Measurements from ENCODE around the gene PTPRN2.

Gene PTPRN2

DNA sequence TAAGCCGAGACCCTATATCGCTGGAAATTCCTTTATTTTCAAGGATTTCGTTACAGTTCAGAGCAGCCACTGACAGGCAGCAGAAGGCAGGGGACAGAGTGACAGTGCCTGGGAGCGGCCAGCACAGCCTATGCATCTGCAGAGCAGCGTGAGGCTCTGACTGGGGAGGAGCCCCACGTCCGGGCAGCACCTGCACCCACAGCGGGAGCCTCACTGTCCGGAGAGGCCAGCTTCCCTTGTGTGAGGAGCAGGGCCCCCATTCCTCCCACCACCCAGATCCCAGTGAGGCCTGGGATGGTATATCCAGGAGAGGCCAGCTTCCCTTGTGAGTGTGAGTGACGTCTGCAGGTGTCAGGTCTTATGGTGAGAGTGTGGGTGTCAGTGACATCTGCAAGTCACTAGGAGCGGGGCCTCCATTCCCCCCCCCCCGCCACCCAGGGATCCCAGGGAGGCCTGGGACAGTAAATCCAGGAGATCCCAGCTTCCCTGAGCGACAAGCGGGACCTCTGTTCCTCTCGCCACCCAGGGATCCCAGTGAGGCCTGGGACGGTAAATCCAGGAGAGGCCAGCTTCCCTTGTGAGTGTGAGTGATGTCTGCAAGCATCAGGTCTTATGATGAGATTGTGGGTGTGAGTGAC lies 259.1 kb downstream of the PTPRN2 start:
- Histone ChIP-seq H3K27ac (replicated peaks; ENCODE audit: low read length) (no peak overlapping the region), H4K8ac (ENCODE audit: low read depth, low read length) (no peak overlapping the region), H3K23ac (ENCODE audit: low read depth, low read length, poor library complexity) (no peak overlapping the region), H3K27me3 (ENCODE audit: control insufficient read depth in 3 of 3, insufficient read depth in 3 of 3, low read depth in 1 of 3, low read length in 3 of 3) (no peaks in the 10 kb centered on the region), H2BK12ac (ENCODE audit: low read length) (no peak overlapping the region), H3K9me3 (replicated peaks in 1 of 2; ENCODE audit: control insufficient read depth in 2 of 2, insufficient read depth in 1 of 2, low read depth in 1 of 2, low read length in 2 of 2) (peaks cover 0 to 10% of the 10 kb centered on the region in 2 donors), H4K91ac (ENCODE audit: low read depth, low read length, poor library complexity) (peak overlapping the region; percentile 49), H2BK15ac (ENCODE audit: low read length) (no peak overlapping the region), H3K4ac (ENCODE audit: low read length) (no peak overlapping the region), H3K4me2 (ENCODE audit: insufficient read depth, low read length, poor library complexity, severe bottlenecking) (no peak overlapping the region), H3K9ac (ENCODE audit: low read depth, low read length, poor library complexity) (no peak overlapping the region), H2AK5ac (ENCODE audit: low read depth, low read length) (no peak overlapping the region), H3K4me3 (ENCODE audit: low read length in 2 of 2) (no peak overlapping the region), H3K18ac (ENCODE audit: low read length) (peak overlapping the region; percentile 68), H3K4me1 (ENCODE audit: control insufficient read depth in 2 of 2, insufficient read depth in 1 of 2, low read depth in 1 of 2, low read length in 2 of 2) (peaks cover 8 to 18% of the 10 kb centered on the region in 2 donors), H2AFZ (ENCODE audit: low read length) (no peak overlapping the region), H3K36me3 (replicated peaks in 1 of 2; ENCODE audit: control insufficient read depth in 2 of 2, insufficient read depth in 2 of 2, low read length in 2 of 2) (peaks cover 0 to 6% of the 10 kb centered on the region in 2 donors), H2BK5ac (ENCODE audit: low read length) (no peak overlapping the region), H3K14ac (ENCODE audit: low read length) (no peak overlapping the region), H3K79me1 (ENCODE audit: low read depth, low read length) (no peaks in the 10 kb centered on the region), H2BK120ac (ENCODE audit: low read depth, low read length) (no peak overlapping the region)
- no CpG with 5 or more reads among the region's 16 CpGs for WGBS, 2 donors (ENCODE audit: extremely low coverage in 2 of 2, insufficient read length in 2 of 2, insufficient replicate concordance in 1 of 2)
- DNase-seq (ENCODE audit: low spot score), result no peak

DNA sequence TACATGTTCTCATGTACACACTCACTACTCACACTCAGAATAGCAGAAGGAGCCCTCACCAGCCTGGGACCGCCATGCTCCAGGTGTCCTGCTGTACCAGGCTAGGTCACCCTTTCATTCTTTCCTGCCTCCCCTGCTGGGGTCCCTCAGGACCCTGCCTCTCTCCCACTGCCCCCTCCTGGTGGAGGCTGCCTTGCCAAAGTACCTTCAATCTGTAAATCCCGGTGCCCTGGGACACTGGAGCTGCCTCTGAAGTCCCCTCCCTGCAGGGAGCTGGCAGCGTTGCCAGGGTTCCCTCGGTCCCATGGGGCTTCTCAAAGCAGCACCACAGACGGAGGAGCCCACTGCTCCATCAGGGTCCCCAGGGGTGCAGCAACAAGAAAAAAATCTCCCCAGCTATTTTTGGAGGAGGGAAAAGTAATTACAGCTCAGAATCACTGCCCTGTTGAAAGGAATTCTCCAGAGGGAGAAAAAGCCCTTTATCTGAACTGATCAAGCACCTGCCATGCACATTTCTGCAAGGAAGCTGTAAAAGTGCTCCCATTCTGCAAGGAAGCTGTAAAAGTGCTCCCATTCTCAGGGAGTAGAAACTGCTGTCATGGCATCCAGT lies 259.9 kb downstream of the PTPRN2 start:
- no peak overlapping the region for H2BK12ac ChIP-seq (ENCODE audit: low read length)
- H2AK5ac ChIP-seq (ENCODE audit: low read depth, low read length), result no peak overlapping the region
- H2AFZ ChIP-seq (ENCODE audit: low read length), result no peak overlapping the region
- H2BK5ac ChIP-seq (ENCODE audit: low read length), result no peak overlapping the region
- H3K9ac ChIP-seq (ENCODE audit: low read depth, low read length, poor library complexity), result peak overlapping the region; percentile 26
- no peak overlapping the region for H3K14ac ChIP-seq (ENCODE audit: low read length)
- H3K4me2 ChIP-seq (ENCODE audit: insufficient read depth, low read length, poor library complexity, severe bottlenecking), result no peak overlapping the region
- H3K36me3 ChIP-seq (replicated peaks in 1 of 2; ENCODE audit: control insufficient read depth in 2 of 2, insufficient read depth in 2 of 2, low read length in 2 of 2), result peaks cover 0 to 6% of the 10 kb centered on the region in 2 donors
- no peak overlapping the region for H2BK120ac ChIP-seq (ENCODE audit: low read depth, low read length)
- H4K8ac ChIP-seq (ENCODE audit: low read depth, low read length), result no peak overlapping the region
- no peak overlapping the region for H3K23ac ChIP-seq (ENCODE audit: low read depth, low read length, poor library complexity)
- no peak overlapping the region for H2BK15ac ChIP-seq (ENCODE audit: low read length)
- no peak for DNase-seq (ENCODE audit: low spot score)
- H3K4me1 ChIP-seq (ENCODE audit: control insufficient read depth in 2 of 2, insufficient read depth in 1 of 2, low read depth in 1 of 2, low read length in 2 of 2), result peaks cover 8 to 24% of the 10 kb centered on the region in 2 donors
- peaks cover 0 to 10% of the 10 kb centered on the region in 2 donors for H3K9me3 ChIP-seq (replicated peaks in 1 of 2; ENCODE audit: control insufficient read depth in 2 of 2, insufficient read depth in 1 of 2, low read depth in 1 of 2, low read length in 2 of 2)
- H3K4ac ChIP-seq (ENCODE audit: low read length), result no peak overlapping the region
- H3K18ac ChIP-seq (ENCODE audit: low read length), result peak overlapping the region; percentile 63
- H3K27me3 ChIP-seq (ENCODE audit: control insufficient read depth in 3 of 3, insufficient read depth in 3 of 3, low read depth in 1 of 3, low read length in 3 of 3), result peaks cover 0 to 2% (median 0%) of the 10 kb centered on the region in 3 experiments
- peak overlapping the region; percentile 12 for H3K27ac ChIP-seq (replicated peaks; ENCODE audit: low read length)
- H4K91ac ChIP-seq (ENCODE audit: low read depth, low read length, poor library complexity), result peak overlapping the region; percentile 73
- no peak overlapping the region for H3K4me3 ChIP-seq (ENCODE audit: low read length in 2 of 2)
- no CpG with 5 or more reads among the region's 5 CpGs for WGBS, 2 donors (ENCODE audit: extremely low coverage in 2 of 2, insufficient read length in 2 of 2, insufficient replicate concordance in 1 of 2)
- no peaks in the 10 kb centered on the region for H3K79me1 ChIP-seq (ENCODE audit: low read depth, low read length)

DNA sequence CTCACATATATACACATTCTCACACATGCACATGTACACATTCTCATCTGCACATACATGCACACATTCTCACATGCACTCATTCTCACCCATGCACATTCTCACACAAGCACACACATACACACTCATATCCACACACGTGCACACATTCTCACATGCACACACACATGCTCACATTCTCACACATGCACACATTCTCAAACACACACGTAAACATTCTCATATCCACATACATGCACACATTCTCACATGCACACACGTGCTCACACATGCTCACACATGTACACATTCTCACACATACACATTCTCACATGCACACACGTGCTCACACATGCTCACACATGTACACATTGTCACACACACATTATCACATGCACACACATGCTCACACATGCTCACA lies 260.6 kb downstream of the PTPRN2 start:
- whole genome bisulfite sequencing, 2 donors (ENCODE audit: extremely low coverage in 2 of 2, insufficient read length in 2 of 2, insufficient replicate concordance in 1 of 2), result 100% methylated on average over 1 of the region's 4 CpGs; no CpG with 5 or more reads in 1 of the 2 donors
- H3K4me3 ChIP-seq (ENCODE audit: low read length in 2 of 2), result peak overlapping the region in 1 of 2 donors; percentile 43

More for the DNA sequence above, 260.6 kb downstream of the PTPRN2 start:
- H2AFZ ChIP-seq (ENCODE audit: low read length), result no peak overlapping the region
- H3K23ac ChIP-seq (ENCODE audit: low read depth, low read length, poor library complexity), result no peak overlapping the region
- peak overlapping the region; percentile 73 for H4K91ac ChIP-seq (ENCODE audit: low read depth, low read length, poor library complexity)
- H4K8ac ChIP-seq (ENCODE audit: low read depth, low read length), result no peak overlapping the region
- H3K4me1 ChIP-seq (ENCODE audit: control insufficient read depth in 2 of 2, insufficient read depth in 1 of 2, low read depth in 1 of 2, low read length in 2 of 2), result peaks cover 8 to 24% of the 10 kb centered on the region in 2 donors
- no peak for DNase-seq (ENCODE audit: low spot score)
- H3K4ac ChIP-seq (ENCODE audit: low read length), result no peak overlapping the region
- H2BK12ac ChIP-seq (ENCODE audit: low read length), result no peak overlapping the region
- H3K79me1 ChIP-seq (ENCODE audit: low read depth, low read length), result no peaks in the 10 kb centered on the region
- H3K18ac ChIP-seq (ENCODE audit: low read length), result no peak overlapping the region
- no peak overlapping the region for H2AK5ac ChIP-seq (ENCODE audit: low read depth, low read length)
- H3K27ac ChIP-seq (replicated peaks; ENCODE audit: low read length), result no peak overlapping the region
- peak overlapping the region; percentile 26 for H3K9ac ChIP-seq (ENCODE audit: low read depth, low read length, poor library complexity)
- H2BK5ac ChIP-seq (ENCODE audit: low read length), result no peak overlapping the region
- H2BK120ac ChIP-seq (ENCODE audit: low read depth, low read length), result no peak overlapping the region
- H3K36me3 ChIP-seq (replicated peaks in 1 of 2; ENCODE audit: control insufficient read depth in 2 of 2, insufficient read depth in 2 of 2, low read length in 2 of 2), result peaks cover 0 to 6% of the 10 kb centered on the region in 2 donors
- peaks cover 0 to 13% of the 10 kb centered on the region in 2 donors for H3K9me3 ChIP-seq (replicated peaks in 1 of 2; ENCODE audit: control insufficient read depth in 2 of 2, insufficient read depth in 1 of 2, low read depth in 1 of 2, low read length in 2 of 2)
- H3K4me2 ChIP-seq (ENCODE audit: insufficient read depth, low read length, poor library complexity, severe bottlenecking), result no peak overlapping the region
- H3K27me3 ChIP-seq (ENCODE audit: control insufficient read depth in 3 of 3, insufficient read depth in 3 of 3, low read depth in 1 of 3, low read length in 3 of 3), result peaks cover 0 to 3% (median 0%) of the 10 kb centered on the region in 3 experiments
- H2BK15ac ChIP-seq (ENCODE audit: low read length), result no peak overlapping the region
- no peak overlapping the region for H3K14ac ChIP-seq (ENCODE audit: low read length)
